Esophagus squamous epithelium (tissue), 4 donors: Measurements from ENCODE around the gene UNC5B.

Experiments
- CTCF ChIP-seq, 6 experiments: fragments of 450-650 bp in 4 of 6; fragments of 200-600 bp in 2 of 6; sonication (generic) in 2 of 6; IDR thresholded peaks; one replicate each; pipeline ENCODE4 v1.5.1; 2016 to 2019; ENCODE audit warnings: antibody characterized with exemption in 6 of 6, mild to moderate bottlenecking in 4 of 6, moderate library complexity in 4 of 6
- POLR2A ChIP-seq, 4 donors: fragments of 450-650 bp; IDR thresholded peaks; one replicate each; pipeline ENCODE4 v1.6.1; 2017; ENCODE audit warnings: antibody characterized with exemption in 4 of 4, mild to moderate bottlenecking in 4 of 4, moderate library complexity in 3 of 4

- TF ChIP-seq CTCF (IDR thresholded peaks at IDR 0.05): no peak
- no peak for TF ChIP-seq POLR2A (IDR thresholded peaks at IDR 0.05)
These were observed 66.6 kb downstream of the UNC5B start for GRCh38 chr10:71278691-71279588.
